Suprapubic skin (tissue), 3 donors: ENCODE data around the gene TMEM86B.

Experiments
- CTCF ChIP-seq, 2 donors: fragments of 200-600 bp in 1 of 2; fragments of 450-650 bp in 1 of 2; sonication (generic) in 1 of 2; IDR thresholded peaks; one replicate each; pipeline ENCODE4 v1.5.1; 2016 to 2019; ENCODE audit warnings: antibody characterized with exemption in 2 of 2, mild to moderate bottlenecking in 1 of 2, moderate library complexity in 1 of 2
- POLR2AphosphoS5 ChIP-seq, 3 donors: sonication (generic); formaldehyde crosslinking; IDR thresholded peaks; one replicate each; pipeline ENCODE4 v1.6.1; 2017; ENCODE audit warnings: antibody characterized with exemption in 3 of 3

- TF ChIP-seq CTCF (IDR thresholded peaks at IDR 0.05) (no peak), POLR2AphosphoS5 (IDR thresholded peaks at IDR 0.05) (no peak)
These were observed 37.8 kb upstream of the TMEM86B start for GRCh38 chr19:55266404-55266803.
